BE2C (cell line): ENCODE measurements around the gene WDSUB1.

ENCODE experiments used
- DNase-seq: peaks from one replicate; pipeline ENCODE4 v3.0.0-alpha.2; 2020
- H3K27me3 ChIP-seq: fragments of 250-450 bp; sonication (Bioruptor Pico); 2 replicates; pipeline ENCODE4 v1.5.1; 2020; ENCODE audit warnings: mild to moderate bottlenecking
- H3K36me3 ChIP-seq: fragments of 250-450 bp; sonication (Bioruptor Pico); 2 replicates; pipeline ENCODE4 v1.5.1; 2020; ENCODE audit warnings: mild to moderate bottlenecking
- H3K4me1 ChIP-seq: fragments of 250-450 bp; sonication (Bioruptor Pico); 2 replicates; pipeline ENCODE4 v1.5.1; 2020
- H3K4me3 ChIP-seq: 2 replicates; pipeline ENCODE4 v1.5.1; 2011; ENCODE audit warnings: low read depth, low read length
- H3K9me3 ChIP-seq: fragments of 250-450 bp; sonication (Bioruptor Pico); 2 replicates; pipeline ENCODE4 v1.5.1; 2020
- CTCF ChIP-seq: IDR thresholded peaks from 2 replicates; pipeline ENCODE4 v1.5.1; 2012; ENCODE audit warnings: mild to moderate bottlenecking, low read depth, low read length

WDSUB1 gene

GRCh38 chr2:159200498-159200897 lies 86.0 kb downstream of the WDSUB1 start:
- H3K4me3 ChIP-seq: no peak overlapping the region
- TF ChIP-seq CTCF: no peak
- H3K9me3 ChIP-seq: no peaks in the 10 kb centered on the region
- H3K4me1 ChIP-seq: no peaks in the 10 kb centered on the region
- H3K36me3 ChIP-seq: no peaks in the 10 kb centered on the region
- no peaks in the 10 kb centered on the region for H3K27me3 ChIP-seq
- DNase-seq: no peak

- DNase-seq: no peak
These were observed 86.6 kb downstream of the WDSUB1 start for GRCh38 chr2:159199761-159200465.

GRCh38 chr2:159199236-159199635 lies 87.3 kb downstream of the WDSUB1 start:
- no peaks in the 10 kb centered on the region for H3K9me3 ChIP-seq
- DNase-seq: no peak
- no peaks in the 10 kb centered on the region for H3K4me1 ChIP-seq
- H3K36me3 ChIP-seq: no peaks in the 10 kb centered on the region
- no peak for TF ChIP-seq CTCF
- no peaks in the 10 kb centered on the region for H3K27me3 ChIP-seq
- H3K4me3 ChIP-seq: no peak overlapping the region

More at GRCh38 chr2:159199761-159200465, 86.6 kb downstream of the WDSUB1 start:
- Histone ChIP-seq H3K27me3 (no peaks in the 10 kb centered on the region), H3K4me3 (no peak overlapping the region), H3K36me3 (no peaks in the 10 kb centered on the region), H3K4me1 (no peaks in the 10 kb centered on the region), H3K9me3 (no peaks in the 10 kb centered on the region)
- no peak for TF ChIP-seq CTCF

GRCh38 chr2:159196393-159196925 lies 90.0 kb downstream of the WDSUB1 start:
- no peaks in the 10 kb centered on the region for H3K36me3 ChIP-seq
- no peaks in the 10 kb centered on the region for H3K9me3 ChIP-seq
- no peak overlapping the region for H3K4me3 ChIP-seq
- H3K27me3 ChIP-seq: no peaks in the 10 kb centered on the region
- DNase-seq: no peak
- no peaks in the 10 kb centered on the region for H3K4me1 ChIP-seq
- no peak for TF ChIP-seq CTCF

GRCh38 chr2:159195697-159196096 lies 90.8 kb downstream of the WDSUB1 start:
- DNase-seq: no peak
- Histone ChIP-seq H3K27me3 (no peaks in the 10 kb centered on the region), H3K4me1 (no peaks in the 10 kb centered on the region), H3K4me3 (no peak overlapping the region), H3K36me3 (no peaks in the 10 kb centered on the region), H3K9me3 (no peaks in the 10 kb centered on the region)
- TF ChIP-seq CTCF: no peak

GRCh38 chr2:159194241-159194640 lies 92.3 kb downstream of the WDSUB1 start:
- TF ChIP-seq CTCF: no peak
- no peaks in the 10 kb centered on the region for H3K36me3 ChIP-seq
- no peak for DNase-seq
- no peak overlapping the region for H3K4me3 ChIP-seq
- H3K9me3 ChIP-seq: no peaks in the 10 kb centered on the region
- H3K4me1 ChIP-seq: no peaks in the 10 kb centered on the region
- H3K27me3 ChIP-seq: no peaks in the 10 kb centered on the region
